H9 (cell line): ENCODE results near the gene KRT81. TPM values are rescaled to one million over a fixed set of nuclear protein-coding genes. Genes with fewer than 3 reads are reported as not detected.

Source experiments
- DNase-seq: peaks from one replicate; pipeline ENCODE4 v3.0.0-alpha.2; 2017
- H2AFZ ChIP-seq: one replicate; pipeline ENCODE4 v1.6.1; 2013; ENCODE audit warnings: mild to moderate bottlenecking, low read length, control low read depth, moderate library complexity
- H2AK5ac ChIP-seq: 2 replicates; pipeline ENCODE4 v1.6.1; 2013; ENCODE audit warnings: low read length, control low read depth, mixed read lengths; ENCODE audit not compliant: insufficient read length
- H2BK120ac ChIP-seq: one replicate; pipeline ENCODE4 v1.6.1; 2013; ENCODE audit warnings: low read depth, mild to moderate bottlenecking, low read length, control low read depth, inconsistent platforms; ENCODE audit not compliant: poor library complexity, severe bottlenecking
- H2BK12ac ChIP-seq: 2 replicates; pipeline ENCODE4 v1.6.1; 2013; ENCODE audit warnings: low read length, control low read depth, mixed read lengths, low read depth; ENCODE audit not compliant: insufficient read length
- H2BK15ac ChIP-seq: 2 replicates; pipeline ENCODE4 v1.6.1; 2013; ENCODE audit warnings: low read depth, low read length, control low read depth
- H2BK20ac ChIP-seq: one replicate; pipeline ENCODE4 v1.6.1; 2013; ENCODE audit warnings: low read depth, mild to moderate bottlenecking, low read length, control low read depth, inconsistent platforms; ENCODE audit not compliant: poor library complexity, severe bottlenecking
- H2BK5ac ChIP-seq: 2 replicates; pipeline ENCODE4 v1.6.1; 2013; ENCODE audit warnings: low read length, control low read depth, mixed read lengths; ENCODE audit not compliant: insufficient read length
- H3K14ac ChIP-seq: 2 replicates; pipeline ENCODE4 v1.6.1; 2013; ENCODE audit warnings: low read length, control low read depth; ENCODE audit not compliant: insufficient read depth
- H3K18ac ChIP-seq: 2 replicates; pipeline ENCODE4 v1.6.1; 2013; ENCODE audit warnings: low read depth, mild to moderate bottlenecking, mixed read lengths, low read length, control low read depth; ENCODE audit not compliant: insufficient read length
- H3K23ac ChIP-seq: 2 replicates; pipeline ENCODE4 v1.6.1; 2013; ENCODE audit warnings: low read length, control low read depth, mixed read lengths, low read depth; ENCODE audit not compliant: insufficient read length
- H3K23me2 ChIP-seq: 2 replicates; pipeline ENCODE4 v1.6.1; 2013; ENCODE audit warnings: low read depth, mild to moderate bottlenecking, mixed read lengths, low read length, control low read depth; ENCODE audit not compliant: insufficient read length, poor library complexity, severe bottlenecking
- H3K27ac ChIP-seq: 2 replicates; pipeline ENCODE4 v1.5.1; 2013; ENCODE audit warnings: low read length, control low read depth, mixed read lengths, low read depth; ENCODE audit not compliant: insufficient read length
- H3K27me3 ChIP-seq: 2 replicates; pipeline ENCODE4 v1.6.1; 2013; ENCODE audit warnings: low read length, control low read depth, inconsistent platforms; ENCODE audit not compliant: insufficient read depth
- H3K4ac ChIP-seq: 2 replicates; pipeline ENCODE4 v1.6.1; 2013; ENCODE audit warnings: low read depth, mild to moderate bottlenecking, control low read depth, inconsistent platforms, low read length, moderate library complexity
- H3K4me1 ChIP-seq: 2 replicates; pipeline ENCODE4 v1.6.1; 2013; ENCODE audit warnings: low read length, control low read depth, inconsistent platforms; ENCODE audit not compliant: insufficient read depth
- H3K4me2 ChIP-seq: 2 replicates; pipeline ENCODE4 v1.6.1; 2013; ENCODE audit warnings: low read length, control low read depth, mixed read lengths; ENCODE audit not compliant: insufficient read length, insufficient read depth
- H3K56ac ChIP-seq: 2 replicates; pipeline ENCODE4 v1.6.1; 2013; ENCODE audit warnings: low read depth, mild to moderate bottlenecking, mixed read lengths, low read length, control low read depth; ENCODE audit not compliant: insufficient read length
- H3K79me1 ChIP-seq: 2 replicates; pipeline ENCODE4 v1.6.1; 2013; ENCODE audit warnings: low read depth, mild to moderate bottlenecking, moderate library complexity, low read length, control low read depth, inconsistent platforms; ENCODE audit not compliant: insufficient read depth, poor library complexity, severe bottlenecking
- H3K79me2 ChIP-seq: 2 replicates; pipeline ENCODE4 v1.6.1; 2013; ENCODE audit warnings: low read length, control low read depth, inconsistent platforms; ENCODE audit not compliant: insufficient read depth
- H3K9ac ChIP-seq: 2 replicates; pipeline ENCODE4 v1.6.1; 2013; ENCODE audit warnings: low read length, control low read depth, mixed read lengths; ENCODE audit not compliant: insufficient read length; ENCODE audit errors: extremely low read depth
- H3K9me3 ChIP-seq: one replicate; pipeline ENCODE4 v1.6.1; 2013; ENCODE audit warnings: low read depth, low read length, inconsistent platforms; ENCODE audit not compliant: control insufficient read depth
- H3T11ph ChIP-seq: one replicate; pipeline ENCODE4 v1.6.1; 2013; ENCODE audit warnings: mild to moderate bottlenecking, low read length, control low read depth, inconsistent platforms
- H4K20me1 ChIP-seq: one replicate; pipeline ENCODE4 v1.6.1; 2013; ENCODE audit not compliant: control insufficient read depth, insufficient read length, insufficient read depth
- H4K5ac ChIP-seq: 2 replicates; pipeline ENCODE4 v1.6.1; 2013; ENCODE audit warnings: low read depth, mild to moderate bottlenecking, mixed read lengths, low read length, control low read depth; ENCODE audit not compliant: insufficient read length
- H4K8ac ChIP-seq: replicated peaks from 2 replicates; pipeline ENCODE4 v1.6.1; 2013; ENCODE audit warnings: low read length, control low read depth, mixed read lengths, low read depth; ENCODE audit not compliant: insufficient read length
- H4K91ac ChIP-seq: 2 replicates; pipeline ENCODE4 v1.6.1; 2013; ENCODE audit warnings: low read depth, mild to moderate bottlenecking, moderate library complexity, mixed read lengths, low read length, control low read depth; ENCODE audit not compliant: insufficient read length
- H3K27ac Mint-ChIP-seq, 3 experiments: 2 replicates in 2 of 3; 3 replicates in 1 of 3; pipeline ENCODE4 v1.8.0; 2020 to 2021; ENCODE audit warnings: mixed read lengths in 3 of 3, mild to moderate bottlenecking in 1 of 3, moderate library complexity in 1 of 3
- H3K27me3 Mint-ChIP-seq: 2 replicates; pipeline ENCODE4 v1.8.0; 2021; ENCODE audit warnings: low read depth, mild to moderate bottlenecking, moderate library complexity, mixed read lengths
- H3K36me3 Mint-ChIP-seq, 3 experiments: 2 replicates in 2 of 3; 3 replicates in 1 of 3; pipeline ENCODE4 v1.8.0; 2020 to 2021; ENCODE audit warnings: low read depth in 3 of 3, mixed read lengths in 3 of 3; ENCODE audit not compliant: insufficient read depth in 1 of 3
- H3K4me1 Mint-ChIP-seq, 2 experiments: 2 replicates each; pipeline ENCODE4 v1.8.0; 2020; ENCODE audit warnings: mixed read lengths in 2 of 2
- H3K4me3 Mint-ChIP-seq, 2 experiments: 2 replicates in 1 of 2; 3 replicates in 1 of 2; pipeline ENCODE4 v1.8.0; 2020 to 2021; ENCODE audit warnings: mild to moderate bottlenecking in 2 of 2, mixed read lengths in 2 of 2, moderate library complexity in 1 of 2
- H3K9me3 Mint-ChIP-seq, 2 experiments: 2 replicates in 1 of 2; 3 replicates in 1 of 2; pipeline ENCODE4 v1.8.0; 2020; ENCODE audit warnings: mild to moderate bottlenecking in 2 of 2, mixed read lengths in 2 of 2, moderate library complexity in 1 of 2
- CTCF ChIP-seq: fragments of 200-600 bp; sonication (generic); conservative IDR thresholded peaks from 3 replicates; pipeline ENCODE4 v1.8.0; 2021; ENCODE audit warnings: antibody characterized with exemption, mild to moderate bottlenecking
- WGBS: extraction: QIAGEN DNeasy Blood & Tissue Kit; methylation state at CpG from one replicate; pipeline ENCODE4 v1.1.7; 2013; ENCODE audit warnings: missing lambda C conversion rate, low lambda C conversion rate, mixed read lengths; ENCODE audit not compliant: insufficient read length; ENCODE audit errors: extremely low coverage; 5-methylcytosine and 5-hydroxymethylcytosine counted together
- total RNA-seq: library from RNA; stranded (reverse); gene quantifications from 2 replicates; pipeline ENCODE4 v1.2.1, GENCODE V29; 2021

The KRT81 gene
- total RNA-seq, 1 experiment from 2014 or later, result not detected

GRCh38 chr12:52335598-52336262, 44.4 kb upstream of the KRT81 start:
- H3K4me1 ChIP-seq, result no peaks in the 10 kb centered on the region
- no peak for DNase-seq
- H3K23ac ChIP-seq, result no peak overlapping the region
- no peak overlapping the region for H2BK20ac ChIP-seq
- H3T11ph ChIP-seq, result no peak overlapping the region
- no peak overlapping the region for H2BK12ac ChIP-seq
- Mint-ChIP-seq H3K9me3 (no peaks in the 10 kb centered on the region), H3K4me1 (peaks cover 8 to 9% of the 10 kb centered on the region in 2 experiments), H3K36me3 (no peaks in the 10 kb centered on the region), H3K27ac (no peak overlapping the region; a peak in 1 of 7 replicates), H3K4me3 (no peak overlapping the region), H3K27me3 (peaks cover 1% of the 10 kb centered on the region; the same call in 1 of the 2 replicates)
- H3K18ac ChIP-seq, result no peak overlapping the region
- no peak overlapping the region for H3K4me2 ChIP-seq
- H2BK120ac ChIP-seq, result no peak overlapping the region
- WGBS, result no CpG with 5 or more reads among the region's 4 CpGs
- no peak overlapping the region for H3K9ac ChIP-seq
- H3K56ac ChIP-seq, result no peak overlapping the region
- no peaks in the 10 kb centered on the region for H3K27me3 ChIP-seq
- no peak overlapping the region for H2BK15ac ChIP-seq
- no peak overlapping the region for H3K4ac ChIP-seq
- no peak overlapping the region for H4K8ac ChIP-seq
- H4K5ac ChIP-seq, result no peak overlapping the region
- H3K9me3 ChIP-seq, result no peaks in the 10 kb centered on the region
- H3K27ac ChIP-seq, result no peak overlapping the region
- H2AFZ ChIP-seq, result no peak overlapping the region
- TF ChIP-seq CTCF, result no peak
- no peak overlapping the region for H4K91ac ChIP-seq
- H3K14ac ChIP-seq, result no peak overlapping the region
- no peaks in the 10 kb centered on the region for H4K20me1 ChIP-seq
- H3K79me1 ChIP-seq, result no peaks in the 10 kb centered on the region
- H2BK5ac ChIP-seq, result no peak overlapping the region
- H2AK5ac ChIP-seq, result no peak overlapping the region
- no peaks in the 10 kb centered on the region for H3K79me2 ChIP-seq
- H3K23me2 ChIP-seq, result no peaks in the 10 kb centered on the region
